Progenitor cell of endocrine pancreas (in vitro differentiated cells): ENCODE measurements around the gene RDH8. TPM values are rescaled to one million over a fixed set of nuclear protein-coding genes. Genes with fewer than 3 reads are reported as not detected.

ENCODE experiments used
- DNase-seq: peaks from one replicate; pipeline ENCODE4 v3.0.0; 2021; ENCODE audit warnings: low spot score; ENCODE audit not compliant: unreplicated experiment
- H3K27ac Mint-ChIP-seq: 2 replicates; pipeline ENCODE4 v1.8.0; 2021; ENCODE audit warnings: mild to moderate bottlenecking, moderate library complexity, mixed read lengths
- H3K27me3 Mint-ChIP-seq: 2 replicates; pipeline ENCODE4 v1.8.0; 2021; ENCODE audit warnings: mixed read lengths
- H3K36me3 Mint-ChIP-seq: 2 replicates; pipeline ENCODE4 v1.8.0; 2022; ENCODE audit warnings: mixed read lengths; ENCODE audit not compliant: insufficient read depth
- H3K4me1 Mint-ChIP-seq: 2 replicates; pipeline ENCODE4 v1.8.0; 2021; ENCODE audit warnings: low read depth, mixed read lengths
- H3K4me3 Mint-ChIP-seq: 2 replicates; pipeline ENCODE4 v1.8.0; 2021; ENCODE audit warnings: low read depth, mild to moderate bottlenecking, moderate library complexity, mixed read lengths
- H3K9me3 Mint-ChIP-seq: 2 replicates; pipeline ENCODE4 v1.8.0; 2021; ENCODE audit warnings: low read depth, mixed read lengths
- microRNA-seq: library from miRNA; unstranded; fragments of <30 nt; microRNA quantifications from one replicate; pipeline ENCODE4 v1.1.0, GENCODE V29; 2020; ENCODE audit warnings: borderline number of aligned reads; ENCODE audit not compliant: unreplicated experiment
- total RNA-seq: library from RNA; stranded (reverse); gene quantifications from 2 replicates; pipeline ENCODE4 v1.2.1, GENCODE V29; 2021
- TF ChIP-seq, protein P1 (sequence below): fragments of 200-600 bp; sonication (generic); IDR thresholded peaks from one replicate; pipeline ENCODE4 v1.5.0; 2021; ENCODE audit warnings: antibody characterized with exemption, mild to moderate bottlenecking; ENCODE audit not compliant: unreplicated experiment

RDH8 gene
- total RNA-seq, 1 donor from 2014 or later: not detected

GRCh38 chr19:10069046-10069445, 55.8 kb downstream of the RDH8 start:
- Mint-ChIP-seq H3K4me1 (no peaks in the 10 kb centered on the region), H3K36me3 (no peaks in the 10 kb centered on the region), H3K4me3 (no peak overlapping the region), H3K27me3 (peaks cover 47% of the 10 kb centered on the region), H3K27ac (no peak overlapping the region), H3K9me3 (no peaks in the 10 kb centered on the region)
- no peak for DNase-seq
- TF ChIP-seq, protein P1, sequence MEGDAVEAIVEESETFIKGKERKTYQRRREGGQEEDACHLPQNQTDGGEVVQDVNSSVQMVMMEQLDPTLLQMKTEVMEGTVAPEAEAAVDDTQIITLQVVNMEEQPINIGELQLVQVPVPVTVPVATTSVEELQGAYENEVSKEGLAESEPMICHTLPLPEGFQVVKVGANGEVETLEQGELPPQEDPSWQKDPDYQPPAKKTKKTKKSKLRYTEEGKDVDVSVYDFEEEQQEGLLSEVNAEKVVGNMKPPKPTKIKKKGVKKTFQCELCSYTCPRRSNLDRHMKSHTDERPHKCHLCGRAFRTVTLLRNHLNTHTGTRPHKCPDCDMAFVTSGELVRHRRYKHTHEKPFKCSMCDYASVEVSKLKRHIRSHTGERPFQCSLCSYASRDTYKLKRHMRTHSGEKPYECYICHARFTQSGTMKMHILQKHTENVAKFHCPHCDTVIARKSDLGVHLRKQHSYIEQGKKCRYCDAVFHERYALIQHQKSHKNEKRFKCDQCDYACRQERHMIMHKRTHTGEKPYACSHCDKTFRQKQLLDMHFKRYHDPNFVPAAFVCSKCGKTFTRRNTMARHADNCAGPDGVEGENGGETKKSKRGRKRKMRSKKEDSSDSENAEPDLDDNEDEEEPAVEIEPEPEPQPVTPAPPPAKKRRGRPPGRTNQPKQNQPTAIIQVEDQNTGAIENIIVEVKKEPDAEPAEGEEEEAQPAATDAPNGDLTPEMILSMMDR: no peak

DNA sequence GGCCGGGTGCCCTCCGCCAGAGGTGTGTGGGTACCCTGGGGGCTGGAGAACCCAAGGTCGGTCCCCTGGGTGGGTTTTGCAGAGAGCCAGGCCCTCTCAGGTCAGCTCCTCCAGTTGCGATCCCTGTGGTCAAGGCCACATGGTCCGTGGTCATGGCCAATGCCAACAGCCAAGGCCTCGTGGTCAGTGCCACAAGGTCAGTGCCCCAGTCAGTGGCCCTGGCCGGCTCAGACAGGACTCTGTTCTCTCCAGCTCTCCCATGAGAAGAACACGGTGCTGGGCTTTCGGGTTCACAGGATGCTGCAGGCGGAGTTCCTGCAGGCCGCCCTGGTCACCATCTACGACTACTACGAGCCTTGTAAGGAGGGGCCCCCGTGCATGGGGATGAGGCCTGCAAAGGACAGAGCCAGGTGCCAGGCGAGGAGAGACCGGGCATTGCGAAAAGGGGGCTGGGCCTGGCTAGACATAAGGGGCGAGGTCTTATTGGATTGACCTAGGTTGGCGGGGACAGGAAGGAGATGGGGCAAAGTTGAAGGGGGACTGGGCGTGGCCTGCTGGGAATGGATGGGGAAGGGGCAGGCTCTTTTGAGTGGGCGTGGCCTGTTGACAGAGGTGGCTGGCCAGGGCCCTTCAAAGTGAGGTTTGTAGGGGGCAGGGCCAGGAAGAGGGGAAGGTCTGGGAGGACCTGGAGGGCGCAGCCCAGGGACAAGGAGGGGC, 57.6 kb downstream of the RDH8 start:
- peaks cover 37% of the 10 kb centered on the region for H3K27me3 Mint-ChIP-seq
- TF ChIP-seq, protein P1: no peak
- H3K27ac Mint-ChIP-seq: no peak overlapping the region
- H3K9me3 Mint-ChIP-seq: no peaks in the 10 kb centered on the region
- DNase-seq: no peak
- no peaks in the 10 kb centered on the region for H3K4me1 Mint-ChIP-seq
- H3K4me3 Mint-ChIP-seq: no peak overlapping the region
- H3K36me3 Mint-ChIP-seq: no peaks in the 10 kb centered on the region

Small RNA genes within 50 kb of the gene (microRNA-seq; reads per million reads assigned to microRNA genes)
- not detected for gene MIR5589

Other genes starting within 250 kb of the RDH8 start
- 33.3 and 34.0 TPM in 2 replicates for gene ZNF846, start 244.7 kb upstream of the RDH8 start, total RNA-seq
- gene FBXL12, start 194.4 kb upstream of the RDH8 start, total RNA-seq: 30.9 and 32.0 TPM in 2 replicates
- 335 and 342 TPM in 2 replicates for gene UBL5, start 185.6 kb upstream of the RDH8 start, total RNA-seq
- gene PIN1, start 178.2 kb upstream of the RDH8 start, total RNA-seq: 83.3 and 90.6 TPM in 2 replicates
- 55.0 and 57.9 TPM in 2 replicates for gene OLFM2, start 77.0 kb upstream of the RDH8 start, total RNA-seq
- gene COL5A3, start 3.0 kb upstream of the RDH8 start, total RNA-seq: 0.05 TPM in 1 of 2 replicates, not detected in the other
- 2.2 and 3.0 TPM in 2 replicates for gene SHFL, start 72.8 kb downstream of the RDH8 start, total RNA-seq
- not detected in 2 replicates for gene ANGPTL6, start 89.2 kb downstream of the RDH8 start, total RNA-seq
- 51.5 and 54.8 TPM in 2 replicates for gene PPAN, start 92.9 kb downstream of the RDH8 start, total RNA-seq
- gene P2RY11, start 98.2 kb downstream of the RDH8 start, total RNA-seq: 20.5 and 23.7 TPM in 2 replicates
- 216 and 220 TPM in 2 replicates for gene EIF3G, start 106.4 kb downstream of the RDH8 start, total RNA-seq
- 150 TPM in 2 replicates for gene DNMT1, start 181.5 kb downstream of the RDH8 start, total RNA-seq
- gene S1PR2, start 217.8 kb downstream of the RDH8 start, total RNA-seq: 17.9 and 19.2 TPM in 2 replicates
- gene MRPL4, start 238.7 kb downstream of the RDH8 start, total RNA-seq: 51.7 and 52.9 TPM in 2 replicates